Panc1 (cell line): Measurements from ENCODE around the gene GRIA4.

Experiments
- CTCF ChIP-seq: fragments of 450-650 bp; IDR thresholded peaks from 2 replicates; pipeline ENCODE4 v1.5.1; 2017; ENCODE audit warnings: mild to moderate bottlenecking
- POLR2AphosphoS5 ChIP-seq: IDR thresholded peaks from 2 replicates; pipeline ENCODE4 v1.6.1; 2012; ENCODE audit warnings: mild to moderate bottlenecking, low read depth, low read length, moderate library complexity
- TCF7L2 ChIP-seq: IDR thresholded peaks from 2 replicates; pipeline ENCODE4 v1.6.1; 2011; ENCODE audit warnings: mild to moderate bottlenecking, low read depth, low read length, inconsistent platforms

- no peak for TF ChIP-seq POLR2AphosphoS5
- no peak for TF ChIP-seq TCF7L2
- TF ChIP-seq CTCF = no peak
These were observed 158.1 kb downstream of the GRIA4 start for GRCh38 chr11:105767931-105768330.
